Kidney glomerular epithelial cell (primary cell): Measurements from ENCODE around the gene KIAA0930.

Source experiments
- DNase-seq: peaks from one replicate; lab custom pipeline; 2025; lab: John Stamatoyannopoulos, UW

The KIAA0930 gene

GRCh38 chr22:45216133-45217003 is 24.3 kb downstream of the KIAA0930 start:
- DNase-seq: no peak

GRCh38 chr22:45212992-45213751 is 27.5 kb downstream of the KIAA0930 start:
- no peak for DNase-seq

- DNase-seq: peak; percentile 70
These were observed 28.4 kb downstream of the KIAA0930 start for GRCh38 chr22:45212306-45212709.

DNA sequence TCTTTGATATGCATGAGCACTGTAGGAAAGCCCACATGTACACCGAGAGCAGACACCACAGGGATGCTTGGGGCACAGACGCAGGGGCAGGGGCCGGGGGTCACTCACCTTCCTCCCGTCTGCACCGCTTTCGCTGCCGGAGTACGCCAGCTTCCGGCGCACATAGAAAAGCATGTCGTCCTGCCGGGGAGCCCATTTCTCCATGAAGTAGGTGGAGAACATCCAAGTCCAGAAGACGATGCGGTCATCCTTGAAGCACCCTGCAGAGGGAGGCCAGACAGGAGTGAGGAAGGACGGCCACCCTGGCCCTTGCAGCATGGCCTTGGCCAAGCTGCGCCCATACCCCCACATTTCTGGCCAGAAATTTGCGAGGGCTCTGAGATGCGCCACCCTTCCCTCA is 28.8 kb downstream of the KIAA0930 start:
- DNase-seq: no peak

GRCh38 chr22:45211435-45211834 is 29.3 kb downstream of the KIAA0930 start:
- no peak for DNase-seq

DNA sequence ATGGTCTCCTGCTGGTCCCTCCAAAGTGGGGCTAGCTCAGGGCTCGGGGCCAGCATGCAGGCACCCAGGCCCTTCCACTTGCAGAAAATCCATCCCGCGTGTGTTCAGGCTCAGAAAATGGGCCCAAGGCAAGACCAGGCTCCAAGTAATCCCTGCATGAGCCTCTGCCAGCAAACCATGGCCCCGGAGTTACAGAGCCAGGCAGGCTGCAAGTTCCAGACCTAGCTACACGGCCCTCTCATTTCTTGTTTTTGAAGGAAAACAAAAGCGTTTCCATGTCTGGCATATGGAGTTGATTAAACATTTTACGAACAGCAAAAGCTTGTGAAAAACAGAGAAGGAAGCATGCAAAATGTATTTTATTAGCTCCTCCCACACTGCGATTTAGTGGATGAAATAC is 29.7 kb downstream of the KIAA0930 start:
- DNase-seq: no peak

DNA sequence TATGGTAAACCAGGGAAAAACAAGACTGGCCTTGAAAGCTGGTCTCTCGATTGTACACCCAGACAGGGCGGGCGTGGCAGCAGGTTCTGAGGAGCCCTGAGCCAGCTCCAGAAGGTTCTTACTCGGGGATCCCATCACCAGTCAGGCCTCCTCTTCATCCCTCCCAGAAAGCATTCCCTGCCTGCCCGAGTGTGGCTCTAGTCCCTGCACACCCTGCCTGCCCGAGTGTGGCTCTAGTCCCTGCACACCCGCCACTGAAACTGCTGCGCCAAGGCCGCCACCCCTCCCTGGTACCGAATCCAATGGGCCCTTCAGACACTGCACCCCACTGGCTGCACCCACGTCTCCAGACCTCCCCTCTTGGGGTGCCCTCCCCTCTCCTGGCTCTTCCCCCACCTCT is 30.1 kb downstream of the KIAA0930 start:
- no peak for DNase-seq

GRCh38 chr22:45210174-45210573 is 30.5 kb downstream of the KIAA0930 start:
- DNase-seq: no peak

GRCh38 chr22:45208993-45209838 is 31.5 kb downstream of the KIAA0930 start:
- DNase-seq: peak; percentile 3

DNA sequence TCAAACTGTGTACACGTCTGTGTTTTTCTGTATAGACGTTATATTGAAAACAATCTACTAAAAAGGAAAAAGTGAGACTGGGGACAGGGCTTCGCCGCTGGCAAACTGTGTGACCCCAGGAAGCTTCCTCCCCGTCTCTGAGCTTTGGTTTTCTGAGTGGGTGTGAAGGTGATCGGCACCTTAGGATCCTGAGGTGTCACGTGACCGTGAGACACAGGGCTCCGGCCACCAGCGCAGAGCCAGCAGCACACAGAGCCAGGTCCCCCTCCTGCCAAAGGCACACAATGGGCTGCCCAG is 32.0 kb downstream of the KIAA0930 start:
- no peak for DNase-seq

DNA sequence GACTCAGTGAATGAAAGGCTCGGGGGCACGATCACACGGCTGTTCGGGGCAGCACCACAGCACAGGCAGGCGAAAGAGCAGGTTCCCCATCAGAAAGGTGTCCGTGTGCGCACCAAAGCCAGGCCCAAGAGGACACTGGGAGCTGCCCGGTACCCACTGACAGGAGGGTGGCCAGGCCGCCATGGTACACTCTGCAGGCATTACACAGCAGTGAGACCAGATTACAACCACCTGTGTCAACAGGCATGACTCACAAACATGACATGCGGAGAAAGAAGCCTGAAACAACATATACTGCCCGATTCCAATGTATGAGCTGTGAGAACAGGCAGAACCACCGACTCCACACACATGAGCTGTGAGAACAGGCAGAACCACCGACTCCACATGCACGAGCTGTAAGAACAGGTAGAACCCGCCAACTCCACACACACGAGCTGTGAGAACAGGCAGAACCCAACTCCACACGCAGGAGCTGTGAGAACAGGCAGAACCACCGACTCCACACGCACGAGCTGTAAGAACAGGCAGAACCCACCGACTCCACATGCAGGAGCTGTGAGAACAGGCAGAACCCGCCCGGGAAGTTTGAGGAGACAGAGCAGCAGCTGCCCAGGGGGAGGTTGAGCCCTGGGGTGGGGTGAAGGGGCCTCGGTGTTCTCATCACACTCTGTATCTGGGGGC is 32.6 kb downstream of the KIAA0930 start:
- DNase-seq: no peak

GRCh38 chr22:45207533-45207932 is 33.2 kb downstream of the KIAA0930 start:
- DNase-seq: no peak

- DNase-seq: no peak
These were observed 34.5 kb downstream of the KIAA0930 start for GRCh38 chr22:45206233-45206632.

- no peak for DNase-seq
These were observed 35.3 kb downstream of the KIAA0930 start for GRCh38 chr22:45205276-45205925.

- no peak for DNase-seq
These were observed 35.9 kb downstream of the KIAA0930 start for GRCh38 chr22:45204819-45205218.

GRCh38 chr22:45204241-45204640 is 36.5 kb downstream of the KIAA0930 start:
- no peak for DNase-seq

- DNase-seq: no peak
These were observed 37.3 kb downstream of the KIAA0930 start for GRCh38 chr22:45203150-45203951.

- no peak for DNase-seq
These were observed 38.2 kb downstream of the KIAA0930 start for GRCh38 chr22:45202333-45203149.

DNA sequence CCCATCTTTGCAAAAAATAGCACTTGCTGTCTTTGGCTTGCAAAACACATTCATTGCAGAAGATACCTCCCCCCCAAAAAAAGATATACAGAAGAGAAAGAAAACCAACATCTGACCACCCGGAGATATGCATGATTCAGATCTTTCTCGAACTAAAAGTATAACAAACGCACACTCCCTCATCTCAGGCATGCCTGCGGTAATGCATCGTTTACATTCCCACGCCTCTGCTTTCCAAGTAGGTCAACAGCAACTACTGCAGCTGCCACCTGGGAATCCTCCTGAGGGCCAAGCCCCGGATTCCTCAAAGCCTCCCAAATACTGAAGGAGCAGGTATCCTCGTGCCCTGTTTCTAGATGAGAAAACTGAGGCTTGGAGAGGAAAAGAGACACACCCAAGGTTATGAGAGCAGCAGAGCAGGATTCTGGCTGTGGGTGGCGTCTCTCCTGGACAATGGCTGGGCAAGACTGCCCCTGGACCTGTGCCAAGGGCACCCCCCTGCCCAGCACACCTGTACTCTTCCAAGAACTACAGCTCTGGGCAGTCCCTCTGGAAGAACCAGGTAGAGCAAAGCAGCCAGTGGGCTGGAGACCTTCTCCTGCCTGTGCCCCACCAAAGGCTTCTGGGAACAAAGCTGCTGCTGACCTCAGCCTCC is 38.9 kb downstream of the KIAA0930 start:
- DNase-seq: no peak
